NCI-H2029 (cell line): Measurements from ENCODE around the gene ZNF214.

Experiments used
- DNase-seq: peaks from one replicate; lab custom pipeline; 2025; lab: John Stamatoyannopoulos, UW

ZNF214 gene

DNA sequence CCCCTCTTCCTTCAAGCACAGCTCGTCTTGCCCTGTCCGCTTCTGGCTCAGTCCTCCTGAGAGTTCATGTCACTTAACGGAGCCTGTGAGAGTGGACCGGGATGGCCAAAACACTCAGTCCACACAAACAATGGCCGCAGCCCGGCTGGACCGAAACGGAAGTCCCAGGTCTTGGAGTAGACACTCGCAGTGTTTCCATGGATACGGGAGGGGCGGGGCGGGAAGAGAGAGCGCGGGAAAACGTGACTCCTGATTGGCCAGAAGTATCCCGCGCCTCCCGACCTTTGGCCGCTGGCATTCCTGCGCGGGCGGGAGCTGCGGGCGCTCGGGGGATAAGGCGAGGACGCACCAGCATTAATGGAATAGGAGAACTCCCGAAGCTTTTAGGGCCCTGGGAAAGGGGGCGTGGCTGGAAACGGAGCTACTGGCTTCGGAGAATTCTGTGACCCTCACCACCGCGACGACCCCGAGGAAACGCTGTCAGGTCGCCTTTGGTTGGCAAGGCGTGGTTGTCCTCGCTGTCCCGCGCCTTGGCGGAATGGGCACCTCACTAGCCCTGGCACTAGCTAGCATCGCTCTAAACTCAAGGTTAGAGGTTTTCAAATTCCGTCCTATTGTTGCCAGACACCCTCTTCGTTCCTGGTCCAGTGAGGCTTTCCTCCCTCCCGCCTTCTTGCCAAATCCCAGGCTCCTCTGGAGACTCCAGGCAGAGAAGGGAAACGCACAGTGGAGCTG lies at the start of gene ZNF214, which contains the start of gene NLRP14:
Gene ZNF214 (minus strand): TSS at position 164 of the 735 bp plus-strand sequence. CDS start 17,511 bp downstream, outside the sequence.
Gene NLRP14 (plus strand): TSS at position 297 of the 735 bp plus-strand sequence. CDS start 18,108 bp downstream, outside the sequence.
- DNase-seq = peak; percentile 63

DNA sequence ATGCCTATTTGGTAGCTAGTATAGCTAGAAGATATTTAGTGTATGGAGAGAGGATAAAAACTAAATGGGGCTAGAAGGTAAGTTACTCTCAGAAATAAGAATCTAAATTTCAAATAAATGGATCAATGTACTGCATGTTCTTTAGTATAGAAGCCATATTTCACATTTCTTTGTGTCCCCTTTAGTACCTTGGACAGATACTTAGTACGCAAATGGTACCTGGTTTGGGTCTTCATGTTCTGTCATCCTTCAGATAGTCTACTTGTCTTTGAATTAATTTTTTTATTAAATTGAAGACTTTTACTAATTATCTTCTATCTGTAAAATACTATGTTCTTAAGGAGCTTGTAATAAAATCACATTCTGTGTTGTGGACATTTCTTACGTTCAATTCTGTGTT lies 42.4 kb upstream of the ZNF214 start:
- no peak for DNase-seq

DNA sequence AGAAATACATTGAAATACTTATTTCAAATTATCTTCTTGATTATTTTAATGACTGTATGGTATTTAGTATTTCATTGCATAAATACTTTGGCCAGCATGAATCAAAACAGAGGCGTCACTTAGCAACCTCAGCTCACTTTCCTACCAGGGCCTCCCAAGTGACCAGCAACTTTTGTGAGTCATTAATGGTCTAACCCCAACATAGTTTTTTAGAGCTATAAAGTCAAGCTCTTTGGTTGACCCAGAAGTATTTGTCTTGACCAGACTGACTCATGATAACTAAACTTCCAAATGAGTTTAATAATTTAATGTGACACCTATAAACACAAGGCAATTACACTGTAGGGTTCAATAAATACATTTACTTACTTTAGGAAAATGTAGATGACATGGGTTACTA lies 40.7 kb upstream of the ZNF214 start:
- DNase-seq = no peak

DNA sequence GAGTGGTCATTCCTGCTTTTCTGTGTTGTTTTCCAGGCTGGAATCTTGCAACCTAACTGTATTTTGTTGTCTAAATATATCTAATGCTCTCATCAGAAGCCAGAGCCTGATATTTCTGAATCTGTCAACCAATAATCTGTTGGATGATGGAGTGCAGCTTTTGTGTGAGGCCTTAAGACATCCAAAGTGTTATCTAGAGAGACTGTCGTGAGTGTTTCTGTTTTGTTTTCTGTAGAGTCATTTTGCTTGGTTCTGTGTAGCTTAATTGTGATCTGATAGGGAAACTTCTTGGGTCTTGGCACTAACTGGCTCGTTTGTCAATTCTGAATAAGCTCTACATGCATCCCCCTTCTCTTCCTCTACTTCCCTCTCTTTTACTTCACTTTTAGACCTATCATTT lies 37.5 kb upstream of the ZNF214 start:
- DNase-seq = no peak

DNA sequence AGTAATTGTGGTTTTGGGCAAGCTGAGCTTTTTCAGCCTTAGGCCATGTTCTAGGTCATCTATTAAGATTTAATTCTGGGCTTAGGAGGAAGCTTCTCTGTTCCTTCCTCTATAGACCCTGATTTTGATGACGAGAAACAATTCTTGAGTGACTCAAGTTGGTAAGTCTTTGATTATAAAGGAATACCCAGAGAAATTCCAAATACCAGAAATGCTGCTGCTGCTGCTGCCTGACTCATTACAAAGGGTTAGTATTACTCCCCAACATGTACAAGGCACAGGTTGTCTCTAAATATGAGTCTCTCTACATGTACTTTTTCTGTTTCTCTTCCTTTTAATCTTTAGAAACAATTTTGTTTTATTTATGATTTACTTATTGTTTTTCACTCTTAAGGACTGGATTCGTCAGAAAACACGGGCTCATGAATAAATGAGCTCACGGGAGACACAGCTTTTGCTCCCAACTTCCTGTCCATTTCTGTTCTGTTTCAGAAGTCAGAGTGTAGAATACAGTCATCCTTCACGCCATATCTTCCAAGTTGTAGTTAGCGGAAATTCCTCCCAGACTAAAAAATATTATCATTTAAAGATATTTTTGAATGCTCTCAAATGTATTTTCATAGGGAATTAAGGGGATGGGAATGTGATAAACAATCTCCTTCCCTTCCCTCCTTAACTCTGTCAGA lies 36.8 kb upstream of the ZNF214 start:
- no peak for DNase-seq

DNA sequence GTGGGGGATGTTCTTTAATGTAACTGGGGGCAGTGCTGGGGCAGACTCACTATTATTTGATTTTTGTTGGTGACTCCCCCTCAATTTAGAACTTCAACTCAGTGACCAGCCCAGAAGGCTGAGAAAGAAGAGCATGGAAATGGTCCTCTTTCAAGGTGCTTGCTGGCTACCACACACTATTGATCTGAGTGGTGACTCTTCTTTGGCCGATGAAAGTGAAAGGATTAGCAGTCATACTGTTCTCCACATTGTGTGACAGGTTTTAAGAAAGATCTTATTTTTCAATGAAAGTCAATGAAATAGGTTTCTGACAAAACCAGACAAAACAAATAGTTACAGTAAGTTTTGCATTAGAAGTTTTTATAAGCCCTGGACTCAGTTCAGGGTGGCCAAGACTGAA lies 30.0 kb upstream of the ZNF214 start:
- DNase-seq = no peak

DNA sequence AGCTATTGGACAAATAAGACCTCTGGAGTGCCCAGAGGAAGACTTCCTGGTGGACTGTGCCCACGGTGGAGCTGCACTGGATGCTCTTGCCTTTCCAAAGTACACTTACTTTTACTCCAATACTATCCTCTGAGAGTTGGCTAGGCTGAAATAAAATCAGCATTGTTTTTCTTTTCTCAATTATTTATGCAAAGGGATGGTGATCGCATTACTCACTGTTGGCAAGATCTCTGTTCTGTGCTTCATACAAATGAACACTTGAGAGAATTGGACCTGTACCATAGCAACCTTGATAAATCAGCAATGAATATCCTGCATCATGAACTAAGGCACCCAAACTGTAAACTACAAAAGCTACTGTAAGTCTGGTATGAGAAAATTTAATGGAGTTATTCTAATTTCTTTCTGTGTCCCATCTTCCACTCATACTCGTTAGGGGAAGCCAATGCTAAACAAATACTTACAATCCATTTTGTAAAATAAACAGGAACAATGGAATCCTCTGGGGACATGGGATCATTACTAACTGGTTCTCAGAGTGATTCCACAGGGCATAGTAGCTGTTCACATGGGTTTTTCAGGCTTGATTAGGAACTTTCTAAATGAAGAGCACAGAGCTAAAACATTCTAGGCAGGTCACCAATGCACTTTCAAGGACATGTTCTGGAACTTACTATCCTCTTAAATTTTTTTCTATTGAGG lies 26.5 kb upstream of the ZNF214 start:
- DNase-seq = no peak

DNA sequence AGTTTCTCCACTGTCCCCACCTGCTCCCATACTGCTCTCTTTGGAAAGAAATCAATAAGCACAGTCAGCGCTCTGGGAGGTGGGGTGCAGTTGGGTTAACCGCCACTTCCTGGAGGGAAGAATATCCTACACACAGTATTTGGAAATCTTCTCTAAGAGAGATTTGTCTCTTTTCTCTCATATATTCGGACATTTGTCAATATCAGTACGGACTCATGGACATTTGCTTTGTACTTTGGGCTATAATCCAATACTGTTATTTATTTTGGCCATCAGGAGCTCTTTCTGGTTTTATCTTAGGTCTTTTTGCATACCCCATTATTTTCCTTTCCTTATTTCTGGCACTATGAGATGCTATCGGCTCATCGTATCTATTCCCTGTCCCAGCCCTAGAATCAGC lies 13.9 kb upstream of the ZNF214 start:
- no peak for DNase-seq

DNA sequence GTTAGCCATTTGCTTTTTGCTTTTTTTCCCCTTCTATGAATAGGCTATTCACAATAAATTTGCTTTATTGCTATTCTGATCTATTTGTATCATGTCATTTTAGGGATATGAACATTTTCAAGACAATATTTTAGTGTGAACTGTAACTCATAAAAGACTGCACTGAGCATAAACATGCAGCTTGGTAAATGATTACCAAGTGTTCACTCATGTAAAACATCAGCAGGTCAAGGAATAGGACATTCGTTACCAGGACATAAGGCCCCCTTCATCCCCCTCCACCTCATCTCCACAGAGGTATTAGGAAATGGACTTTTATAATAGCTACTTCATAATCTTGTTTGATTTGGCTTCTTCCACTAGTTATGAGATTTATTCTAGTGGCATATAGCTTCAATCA lies 12.5 kb upstream of the ZNF214 start:
- no peak for DNase-seq

DNA sequence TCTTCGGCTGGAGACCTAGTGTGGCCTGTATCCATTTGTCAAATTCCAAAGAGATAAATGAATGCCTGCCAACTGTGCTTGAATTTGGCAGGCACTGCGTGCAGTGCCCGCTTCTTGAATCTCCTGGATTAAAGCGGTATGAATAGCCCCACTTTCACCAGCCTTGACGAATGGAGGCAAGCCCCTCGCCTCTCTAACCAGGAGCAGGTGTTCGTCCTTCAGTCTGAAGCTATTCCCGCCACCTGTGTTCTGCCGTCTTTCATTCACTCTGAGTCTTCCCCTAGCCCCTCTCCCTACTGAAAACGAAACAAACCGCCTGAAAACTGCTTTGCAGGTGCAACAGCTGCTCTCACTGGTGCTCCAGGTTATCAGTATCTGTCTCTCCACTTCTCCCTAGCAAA lies 11.3 kb upstream of the ZNF214 start:
- no peak for DNase-seq

DNA sequence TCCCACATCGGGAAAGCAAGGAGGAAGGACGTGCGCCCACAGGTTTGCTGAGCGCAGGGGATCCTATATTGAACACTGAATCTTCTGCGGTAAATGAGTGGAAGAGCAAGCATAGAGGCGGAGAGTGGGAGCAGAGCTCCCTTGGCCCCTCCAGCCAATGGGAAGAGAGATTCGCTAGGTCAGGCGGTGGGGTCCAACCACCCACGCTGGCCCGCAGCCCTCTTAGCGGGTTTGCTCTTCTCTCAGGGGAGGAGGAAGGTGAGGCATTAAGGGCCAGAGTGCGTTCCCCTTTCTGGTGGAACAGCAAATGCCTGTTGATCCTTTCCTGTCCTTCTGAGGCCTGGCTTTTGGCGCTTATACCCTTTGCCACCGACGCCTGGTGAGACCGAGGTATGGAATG lies 10.7 kb upstream of the ZNF214 start:
- DNase-seq = no peak

DNA sequence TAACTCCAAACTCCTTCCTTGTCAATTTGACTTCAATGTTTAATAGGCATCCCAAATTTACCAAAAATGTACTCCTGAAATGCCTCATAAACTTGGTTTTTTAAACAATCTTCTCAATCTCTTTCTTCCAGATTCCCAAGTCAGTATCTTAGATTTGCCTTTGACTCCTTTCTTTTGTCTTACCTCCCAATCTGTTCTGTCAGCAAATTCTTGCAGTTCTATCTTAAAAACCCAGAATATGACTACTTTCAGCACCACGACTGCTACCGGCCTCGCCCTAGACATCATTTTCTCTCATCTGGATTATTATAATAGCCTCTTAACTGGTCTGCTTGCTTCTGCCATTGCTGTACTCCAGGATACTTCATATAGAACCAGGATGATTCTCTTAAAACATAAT lies 8.0 kb upstream of the ZNF214 start:
- DNase-seq = no peak

DNA sequence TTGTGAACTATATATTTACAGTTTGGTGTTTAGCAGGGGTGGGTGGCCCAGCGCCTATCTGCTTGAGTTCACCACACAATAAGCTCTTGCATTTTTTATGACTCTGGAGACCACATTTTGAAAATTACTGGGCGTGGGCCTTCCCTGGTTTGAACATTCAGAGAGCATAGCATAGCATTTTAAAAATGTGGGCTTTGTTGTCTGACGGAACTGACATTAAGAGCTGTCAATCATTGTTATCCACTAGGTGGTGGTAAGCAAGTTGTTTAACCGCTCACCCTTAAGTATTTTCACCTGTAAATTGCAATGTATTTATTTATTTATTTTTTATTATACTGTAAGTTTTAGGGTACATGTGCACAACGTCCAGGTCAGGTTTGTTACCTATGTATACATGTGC lies 1.2 kb upstream of the ZNF214 start:
- no peak for DNase-seq

DNA sequence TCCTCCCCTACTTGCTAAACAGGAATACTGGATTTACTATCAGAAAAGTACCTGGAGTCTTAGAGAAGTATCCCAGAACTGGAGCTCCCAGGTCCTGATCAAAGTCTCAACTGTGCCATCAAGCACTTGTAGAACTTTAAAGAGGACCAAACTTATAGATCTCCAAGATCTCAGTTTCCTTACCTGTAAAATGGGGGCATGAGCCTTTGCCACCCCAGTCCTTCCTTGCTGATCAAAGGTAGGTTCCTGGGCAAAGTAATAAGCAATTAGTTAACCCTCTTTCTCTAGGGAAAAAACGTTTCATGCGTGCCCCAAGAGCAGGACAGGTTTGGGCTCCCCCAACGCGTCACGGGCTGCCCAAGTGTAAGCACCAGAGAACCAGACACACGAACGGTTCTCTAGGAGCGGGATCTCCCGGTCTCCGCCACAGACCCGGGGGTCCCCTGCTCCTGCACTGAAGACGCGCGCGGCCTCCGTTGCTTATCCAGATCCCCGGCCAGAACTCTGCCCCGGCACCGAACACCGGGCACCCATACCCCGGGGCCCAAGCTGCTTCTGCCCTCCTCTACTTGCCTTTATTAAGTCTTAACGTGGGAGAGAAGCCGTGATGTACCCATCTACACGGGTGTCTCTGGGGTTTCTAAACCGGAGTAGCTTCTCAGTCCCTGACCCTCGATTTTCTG lies 505 bp downstream of the ZNF214 start:
- DNase-seq = no peak

DNA sequence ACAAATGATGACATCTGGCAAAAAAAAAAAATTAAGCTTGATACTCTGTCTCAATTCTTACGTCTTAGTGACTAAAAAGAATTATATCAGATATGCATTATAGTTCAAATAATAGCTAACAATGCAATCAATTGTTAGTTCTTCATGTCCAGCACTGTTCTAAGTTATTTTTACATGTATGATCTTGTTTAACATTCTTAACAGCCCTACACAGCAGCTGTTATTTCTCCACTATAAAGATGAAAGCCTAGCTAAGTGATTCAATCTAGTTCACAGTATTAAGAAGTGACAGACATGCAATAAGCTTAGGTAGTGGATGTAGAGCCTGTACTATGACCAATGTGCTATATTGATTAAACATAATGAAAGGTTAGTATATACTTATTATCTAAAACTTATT lies 4.1 kb downstream of the ZNF214 start:
- no peak for DNase-seq

DNA sequence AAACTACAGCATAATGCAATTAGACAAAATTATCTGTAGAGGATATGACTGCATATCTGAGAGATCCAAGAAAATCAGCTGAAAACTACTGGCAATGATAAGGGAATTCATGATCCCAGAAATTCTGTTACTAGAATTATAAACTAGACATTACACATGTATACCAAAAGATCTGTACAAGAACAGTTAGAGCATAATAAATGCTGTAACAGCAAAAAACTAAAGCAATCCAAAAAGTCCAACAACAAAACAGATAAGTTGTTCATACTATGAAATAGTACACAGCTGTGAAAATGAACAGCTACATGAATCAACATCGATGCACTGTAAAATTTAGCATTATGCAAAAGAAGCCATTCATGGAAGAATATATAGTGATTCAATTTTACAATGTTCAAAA lies 6.0 kb downstream of the ZNF214 start:
- no peak for DNase-seq

DNA sequence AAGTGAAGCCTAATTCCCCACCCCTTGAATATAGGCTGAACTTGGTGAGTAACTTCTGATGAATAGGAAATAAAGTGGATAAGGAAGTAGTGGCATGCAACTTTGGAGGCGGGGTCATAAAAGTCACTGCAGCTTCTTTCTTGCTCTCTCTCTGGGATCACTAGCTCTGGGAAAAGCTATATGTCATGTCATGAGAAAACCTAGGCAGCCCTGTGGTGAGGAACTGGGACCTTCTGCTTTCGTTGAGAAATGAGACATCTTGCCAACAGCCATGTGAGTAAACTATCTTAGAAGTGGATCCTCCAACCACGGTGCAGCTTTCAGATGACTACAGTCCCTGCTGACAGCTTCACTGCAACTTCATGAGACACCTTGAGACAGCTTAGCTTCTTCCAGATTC lies 15.7 kb downstream of the ZNF214 start:
- DNase-seq = no peak

DNA sequence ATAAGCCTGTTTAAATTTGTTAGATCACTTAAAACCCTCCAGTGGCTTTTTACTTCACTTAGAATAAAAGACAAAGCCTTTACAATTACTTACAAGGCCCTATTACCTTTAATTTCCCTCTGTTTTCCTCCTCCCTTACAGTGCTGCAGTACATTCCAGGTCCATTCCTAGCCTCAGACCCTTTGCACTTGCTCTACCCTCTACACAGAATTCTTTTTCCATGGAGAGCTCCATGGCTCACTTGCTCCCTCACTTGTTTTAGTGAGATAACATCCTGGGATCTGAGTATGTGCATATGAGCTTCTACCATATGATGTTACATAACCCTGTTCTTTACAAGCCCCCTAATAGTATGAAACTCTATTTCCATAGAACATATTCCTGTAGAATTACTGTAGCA lies 24.4 kb downstream of the ZNF214 start:
- no peak for DNase-seq

DNA sequence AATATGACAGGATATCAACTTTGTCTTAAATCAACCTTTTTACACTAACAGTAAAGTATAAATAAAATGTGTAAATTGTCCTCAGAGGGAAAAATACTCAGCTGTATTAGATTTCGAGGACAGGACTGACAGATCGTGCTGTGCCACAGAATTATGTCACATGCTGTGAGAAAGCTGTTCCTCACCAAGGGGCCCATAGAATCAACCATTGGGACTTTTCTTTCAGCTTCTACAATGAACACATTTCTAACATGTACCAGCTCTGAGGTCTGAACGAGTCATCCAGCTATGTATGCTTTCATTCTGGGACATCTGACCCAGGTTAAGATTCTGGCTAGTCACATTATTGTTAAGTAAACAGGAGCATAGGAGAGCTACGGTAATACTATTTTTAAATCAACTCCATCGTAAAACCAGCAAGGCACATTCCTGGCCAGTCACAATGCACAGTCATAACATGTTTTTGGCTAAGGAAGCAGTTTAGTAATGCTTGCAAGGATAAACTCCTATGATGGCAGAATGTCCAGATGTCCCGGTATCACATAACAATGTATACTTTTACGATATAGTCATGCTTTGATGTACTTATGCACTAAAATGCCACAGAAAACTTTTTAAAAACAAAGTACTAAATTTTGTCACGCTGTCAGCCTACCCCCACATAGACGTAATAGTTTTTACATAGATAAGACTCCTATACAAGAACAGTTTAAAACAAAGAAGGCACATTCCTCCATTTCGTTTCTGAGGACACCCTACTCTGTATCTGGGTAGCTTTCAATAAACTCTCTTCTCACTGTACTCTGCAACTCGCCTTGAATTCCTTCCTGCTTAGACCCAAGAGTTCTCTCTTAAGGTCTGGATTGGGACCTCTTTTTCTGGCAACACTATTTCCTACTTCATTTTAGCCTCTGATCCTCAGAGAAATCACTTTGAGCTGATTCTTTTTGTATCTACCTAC lies 27.4 kb downstream of the ZNF214 start:
- DNase-seq = no peak

DNA sequence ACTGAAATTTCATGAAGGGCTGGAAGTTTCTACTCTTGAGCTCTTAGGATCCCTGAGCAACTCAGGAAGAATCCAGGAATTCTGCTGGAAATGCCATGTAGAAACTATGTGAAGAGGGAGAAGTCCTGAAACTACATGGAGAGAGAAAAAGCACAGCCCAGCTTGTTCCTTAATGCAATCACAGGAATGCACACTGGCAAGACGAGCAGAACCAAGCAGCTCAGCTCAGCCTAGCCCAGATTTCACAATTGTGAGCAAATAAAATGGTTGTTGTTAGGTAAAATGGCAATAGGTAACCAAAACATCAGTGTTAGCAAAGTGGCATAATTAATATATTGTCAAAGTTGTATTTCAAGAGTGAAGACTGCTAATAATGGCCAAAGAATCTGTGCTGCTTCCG lies 28.1 kb downstream of the ZNF214 start:
- no peak for DNase-seq

DNA sequence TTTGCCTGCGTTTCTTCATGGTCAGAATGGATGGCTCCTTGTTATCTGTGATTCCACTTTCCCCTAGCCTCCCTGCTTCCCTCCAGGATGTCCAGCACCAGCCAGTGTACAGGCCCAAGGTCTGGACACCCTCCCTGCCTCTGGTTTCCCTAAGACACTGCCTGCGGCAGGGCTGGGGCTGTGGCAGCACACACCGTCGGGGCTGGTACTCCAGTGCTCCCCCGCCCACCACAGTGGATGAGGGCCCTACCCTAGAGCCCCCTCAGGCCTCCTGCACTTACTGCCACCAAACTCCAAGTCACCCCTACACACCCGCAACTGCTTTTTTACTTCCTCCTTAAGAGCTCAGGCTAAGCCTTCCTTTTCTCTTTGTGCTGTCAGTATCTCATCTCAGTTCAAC lies 28.9 kb downstream of the ZNF214 start:
- DNase-seq = no peak
